ENCODE data around the gene TBC1D32.
"Not testable (repeated sequence)": the region's sequence is repeated elsewhere in the genome, so short reads cannot be mapped to it uniquely, and the experiment has no call there.

TBC1D32 gene

GRCh38 chr6:121048593-121048992 lies 285.7 kb downstream of the TBC1D32 start:
- DNase-seq; in situ Hi-C loops (cut with HindIII; ENCODE audit: low pct_ligation_motif_present, low pct_unique_long_range_greater_than_20kb, low sequenced_read_pairs): not testable (repeated sequence)

DNA sequence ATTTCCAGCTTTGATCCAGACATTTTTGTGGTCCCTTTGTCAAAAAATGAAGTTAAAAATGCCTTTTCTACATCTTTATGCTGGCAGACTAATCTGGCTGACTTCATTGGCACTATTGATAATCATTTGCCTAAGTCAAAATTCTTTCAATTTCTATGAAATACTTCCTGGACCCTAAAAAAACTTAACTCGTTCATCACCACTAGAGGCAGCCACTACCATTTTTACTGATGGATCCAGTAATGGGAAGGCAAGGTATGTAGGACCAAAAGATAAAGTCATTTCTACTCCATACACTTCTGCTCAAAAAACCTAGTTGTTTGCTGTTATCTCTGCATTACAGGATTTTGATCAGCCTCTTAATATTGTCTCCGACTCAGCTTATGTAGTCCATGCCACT lies 289.4 kb downstream of the TBC1D32 start:
- in situ Hi-C loops (cut with HindIII; ENCODE audit: low pct_ligation_motif_present, low pct_unique_long_range_greater_than_20kb, low sequenced_read_pairs); DNase-seq: not testable (repeated sequence)

- DNase-seq; in situ Hi-C loops (cut with HindIII; ENCODE audit: low pct_ligation_motif_present, low pct_unique_long_range_greater_than_20kb, low sequenced_read_pairs): not testable (repeated sequence)
Observed at GRCh38 chr6:121043706-121044105, 290.6 kb downstream of the TBC1D32 start.

GRCh38 chr6:121043211-121043610 lies 291.1 kb downstream of the TBC1D32 start:
- DNase-seq; in situ Hi-C loops (cut with HindIII; ENCODE audit: low pct_ligation_motif_present, low pct_unique_long_range_greater_than_20kb, low sequenced_read_pairs): not testable (repeated sequence)

DNA sequence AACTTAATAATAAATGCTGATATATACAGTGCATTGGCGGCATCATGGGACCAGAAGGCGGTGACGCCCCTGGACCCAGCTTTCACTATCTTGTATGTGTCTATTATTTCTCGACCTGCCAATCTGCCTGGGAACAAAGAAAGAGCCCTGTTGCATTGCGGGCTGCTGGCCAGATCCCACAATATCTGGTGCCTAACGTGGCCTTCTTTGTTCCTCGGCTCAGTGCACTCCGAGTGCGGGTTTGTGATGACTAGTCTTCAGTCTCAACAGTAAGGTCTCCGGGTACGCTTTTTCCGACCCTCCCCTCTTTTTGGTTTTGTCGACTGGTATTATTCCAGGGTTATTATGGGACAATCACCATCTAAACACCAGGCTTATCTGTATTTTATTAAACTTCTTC lies 291.5 kb downstream of the TBC1D32 start:
- no peak for DNase-seq

DNA sequence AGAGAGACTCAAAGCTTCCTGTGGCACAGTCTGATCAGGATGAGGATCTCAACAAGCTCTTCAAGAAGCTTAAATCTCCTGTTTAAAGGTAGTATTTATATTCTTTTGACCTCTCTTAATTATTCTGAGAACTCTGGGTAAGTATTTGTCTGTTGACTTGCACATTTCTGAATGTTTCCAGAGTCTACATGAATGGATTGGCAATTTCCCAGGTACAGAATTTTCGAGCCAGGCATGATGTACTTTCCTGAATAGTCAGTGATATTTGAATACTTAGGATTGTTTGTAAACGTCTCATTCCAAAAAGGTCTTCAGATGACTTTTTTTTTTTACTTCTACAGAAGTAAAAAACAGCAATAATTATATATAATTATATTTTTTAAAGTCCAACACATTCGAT lies 293.4 kb downstream of the TBC1D32 start:
- in situ Hi-C loops (cut with HindIII; ENCODE audit: low pct_ligation_motif_present, low pct_unique_long_range_greater_than_20kb, low sequenced_read_pairs) = no loop called here
- DNase-seq = no peak

More for the DNA sequence above, 291.5 kb downstream of the TBC1D32 start:
- in situ Hi-C loops (cut with HindIII; ENCODE audit: low pct_ligation_motif_present, low pct_unique_long_range_greater_than_20kb, low sequenced_read_pairs) = no loop called here

- in situ Hi-C loops (cut with HindIII; ENCODE audit: low pct_ligation_motif_present, low pct_unique_long_range_greater_than_20kb, low sequenced_read_pairs) = no loop called here
- no peak for DNase-seq
Observed at GRCh38 chr6:121033091-121033490, 301.2 kb downstream of the TBC1D32 start.

DNA sequence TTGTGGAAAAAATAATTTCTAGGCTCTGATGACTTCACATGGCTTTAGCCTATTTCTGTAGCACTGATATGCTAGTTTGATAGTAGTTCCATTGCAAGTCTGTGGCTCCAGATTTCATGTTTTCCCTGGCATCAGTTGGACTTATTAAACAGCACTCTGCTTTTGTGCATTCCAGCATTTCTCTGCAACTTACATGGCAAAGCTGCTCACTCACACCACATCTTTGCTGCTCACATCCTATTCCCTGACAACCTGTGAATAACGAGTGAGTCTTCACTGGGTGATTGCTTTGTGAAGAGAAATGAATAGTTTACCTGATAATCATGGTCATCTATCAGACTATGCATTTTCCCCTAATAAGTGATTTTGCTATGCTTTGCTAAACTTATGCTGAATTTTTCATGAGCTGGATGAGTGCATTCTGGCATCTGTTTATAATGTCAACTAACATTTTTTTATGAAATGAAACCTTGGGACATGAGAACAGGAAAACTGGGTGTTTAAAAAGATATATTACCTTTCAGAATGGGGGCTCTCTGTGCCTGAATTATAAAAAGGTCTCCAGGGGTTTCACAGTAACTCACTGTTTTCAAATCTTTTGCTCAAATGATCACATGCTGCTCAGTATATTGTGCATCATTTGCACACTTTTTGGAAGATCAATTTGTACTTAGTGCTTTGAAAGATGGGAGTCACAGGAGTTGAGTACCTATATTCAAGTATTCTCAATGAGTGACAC lies 301.8 kb downstream of the TBC1D32 start:
- in situ Hi-C loops (cut with HindIII; ENCODE audit: low pct_ligation_motif_present, low pct_unique_long_range_greater_than_20kb, low sequenced_read_pairs) = no loop called here
- DNase-seq = no peak
